HL-60 (cell line): Measurements from ENCODE around the gene PLEKHG5.

ENCODE experiments used
- DNase-seq, 2 experiments: peaks; one replicate each; pipeline ENCODE4 v3.0.0-alpha.2; 2010 to 2020; ENCODE audit warnings: low read depth in 1 of 2, low spot score in 1 of 2
- H3K27ac ChIP-seq: fragments of 250-450 bp; sonication (Bioruptor Pico); replicated peaks from 2 replicates; pipeline ENCODE4 v1.5.1; 2020; ENCODE audit warnings: mild to moderate bottlenecking, moderate library complexity
- H3K27me3 ChIP-seq: fragments of 250-450 bp; sonication (Bioruptor Pico); 2 replicates; pipeline ENCODE4 v1.5.1; 2021; ENCODE audit warnings: mild to moderate bottlenecking, moderate library complexity; ENCODE audit not compliant: insufficient read depth, poor library complexity, severe bottlenecking
- H3K4me3 ChIP-seq: replicated peaks from 2 replicates; pipeline ENCODE4 v1.5.1; 2011; ENCODE audit warnings: mild to moderate bottlenecking, control low read depth, low read length; ENCODE audit not compliant: insufficient read depth
- GABPA ChIP-seq: IDR thresholded peaks from 2 replicates; pipeline ENCODE4 v1.6.1; 2012; ENCODE audit warnings: low read depth
- POLR2AphosphoS5 ChIP-seq: IDR thresholded peaks from 2 replicates; pipeline ENCODE4 v1.6.1; 2012; ENCODE audit warnings: low read depth
- SPI1 ChIP-seq: IDR thresholded peaks from 2 replicates; pipeline ENCODE4 v1.6.1; 2012; ENCODE audit warnings: low read depth, mild to moderate bottlenecking, borderline replicate concordance
- TF ChIP-seq, protein P1 (sequence below): IDR thresholded peaks from one replicate; pipeline ENCODE4 v1.5.1; 2011; ENCODE audit warnings: low read length, control low read depth, inconsistent platforms; ENCODE audit not compliant: insufficient read depth
- TF ChIP-seq, protein P2 (sequence below): IDR thresholded peaks from 2 replicates; pipeline ENCODE4 v1.6.1; 2012; ENCODE audit warnings: low read depth; ENCODE audit not compliant: insufficient replicate concordance

Gene PLEKHG5

DNA sequence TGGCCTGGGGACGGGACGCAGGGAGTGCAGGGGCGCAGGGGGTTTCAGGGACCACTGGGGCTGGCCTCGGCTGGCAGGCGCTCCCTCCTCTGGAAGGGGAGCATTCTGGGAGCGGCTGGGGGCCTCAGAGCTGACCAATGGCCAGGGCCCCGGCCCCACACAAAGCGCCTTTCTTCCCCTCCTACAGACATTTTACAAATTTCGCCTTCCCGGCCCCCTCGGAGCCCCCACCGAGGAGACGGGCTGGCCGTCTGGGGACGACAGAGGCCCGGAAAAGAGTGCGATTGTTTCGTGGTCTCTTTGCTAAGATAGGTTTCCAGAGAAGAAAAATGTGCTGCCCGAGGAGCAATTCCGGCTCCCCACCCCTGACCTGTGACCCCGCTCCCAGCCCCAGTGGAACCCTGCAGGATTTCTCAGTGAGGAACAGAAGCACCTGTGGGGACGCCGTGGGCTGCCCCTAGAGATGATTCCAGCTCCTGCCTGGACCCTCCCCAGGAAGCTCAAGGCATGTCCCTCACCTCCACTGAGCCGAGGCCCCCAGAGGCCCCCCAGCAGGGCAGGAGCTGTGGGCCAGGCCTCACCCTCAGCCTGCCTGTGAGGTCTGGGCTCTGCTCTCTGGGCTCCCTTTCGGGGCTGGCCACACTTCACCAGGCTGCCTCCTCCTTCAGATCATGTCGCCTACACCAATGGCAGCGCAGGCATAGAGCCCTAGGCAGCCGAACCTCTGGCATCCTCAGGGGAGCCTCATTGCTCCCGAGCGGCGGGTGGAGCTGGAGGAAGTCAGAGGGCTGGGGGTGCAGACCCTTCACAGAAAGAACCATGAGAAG is 15.0 kb upstream of the PLEKHG5 start:
- Histone ChIP-seq H3K4me3 (no peak overlapping the region), H3K27ac (no peak overlapping the region), H3K27me3 (peaks cover 2% of the 10 kb centered on the region)
- no peak for DNase-seq
- TF ChIP-seq SPI1 (no peak), GABPA (no peak)
- TF ChIP-seq, protein P1, sequence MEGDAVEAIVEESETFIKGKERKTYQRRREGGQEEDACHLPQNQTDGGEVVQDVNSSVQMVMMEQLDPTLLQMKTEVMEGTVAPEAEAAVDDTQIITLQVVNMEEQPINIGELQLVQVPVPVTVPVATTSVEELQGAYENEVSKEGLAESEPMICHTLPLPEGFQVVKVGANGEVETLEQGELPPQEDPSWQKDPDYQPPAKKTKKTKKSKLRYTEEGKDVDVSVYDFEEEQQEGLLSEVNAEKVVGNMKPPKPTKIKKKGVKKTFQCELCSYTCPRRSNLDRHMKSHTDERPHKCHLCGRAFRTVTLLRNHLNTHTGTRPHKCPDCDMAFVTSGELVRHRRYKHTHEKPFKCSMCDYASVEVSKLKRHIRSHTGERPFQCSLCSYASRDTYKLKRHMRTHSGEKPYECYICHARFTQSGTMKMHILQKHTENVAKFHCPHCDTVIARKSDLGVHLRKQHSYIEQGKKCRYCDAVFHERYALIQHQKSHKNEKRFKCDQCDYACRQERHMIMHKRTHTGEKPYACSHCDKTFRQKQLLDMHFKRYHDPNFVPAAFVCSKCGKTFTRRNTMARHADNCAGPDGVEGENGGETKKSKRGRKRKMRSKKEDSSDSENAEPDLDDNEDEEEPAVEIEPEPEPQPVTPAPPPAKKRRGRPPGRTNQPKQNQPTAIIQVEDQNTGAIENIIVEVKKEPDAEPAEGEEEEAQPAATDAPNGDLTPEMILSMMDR = no peak
- TF ChIP-seq, protein P2, sequence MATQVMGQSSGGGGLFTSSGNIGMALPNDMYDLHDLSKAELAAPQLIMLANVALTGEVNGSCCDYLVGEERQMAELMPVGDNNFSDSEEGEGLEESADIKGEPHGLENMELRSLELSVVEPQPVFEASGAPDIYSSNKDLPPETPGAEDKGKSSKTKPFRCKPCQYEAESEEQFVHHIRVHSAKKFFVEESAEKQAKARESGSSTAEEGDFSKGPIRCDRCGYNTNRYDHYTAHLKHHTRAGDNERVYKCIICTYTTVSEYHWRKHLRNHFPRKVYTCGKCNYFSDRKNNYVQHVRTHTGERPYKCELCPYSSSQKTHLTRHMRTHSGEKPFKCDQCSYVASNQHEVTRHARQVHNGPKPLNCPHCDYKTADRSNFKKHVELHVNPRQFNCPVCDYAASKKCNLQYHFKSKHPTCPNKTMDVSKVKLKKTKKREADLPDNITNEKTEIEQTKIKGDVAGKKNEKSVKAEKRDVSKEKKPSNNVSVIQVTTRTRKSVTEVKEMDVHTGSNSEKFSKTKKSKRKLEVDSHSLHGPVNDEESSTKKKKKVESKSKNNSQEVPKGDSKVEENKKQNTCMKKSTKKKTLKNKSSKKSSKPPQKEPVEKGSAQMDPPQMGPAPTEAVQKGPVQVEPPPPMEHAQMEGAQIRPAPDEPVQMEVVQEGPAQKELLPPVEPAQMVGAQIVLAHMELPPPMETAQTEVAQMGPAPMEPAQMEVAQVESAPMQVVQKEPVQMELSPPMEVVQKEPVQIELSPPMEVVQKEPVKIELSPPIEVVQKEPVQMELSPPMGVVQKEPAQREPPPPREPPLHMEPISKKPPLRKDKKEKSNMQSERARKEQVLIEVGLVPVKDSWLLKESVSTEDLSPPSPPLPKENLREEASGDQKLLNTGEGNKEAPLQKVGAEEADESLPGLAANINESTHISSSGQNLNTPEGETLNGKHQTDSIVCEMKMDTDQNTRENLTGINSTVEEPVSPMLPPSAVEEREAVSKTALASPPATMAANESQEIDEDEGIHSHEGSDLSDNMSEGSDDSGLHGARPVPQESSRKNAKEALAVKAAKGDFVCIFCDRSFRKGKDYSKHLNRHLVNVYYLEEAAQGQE = no peak

- H3K4me3 ChIP-seq = no peak overlapping the region
- TF ChIP-seq GABPA (no peak), SPI1 (no peak), POLR2AphosphoS5 (no peak)
- TF ChIP-seq, protein P1 = no peak
- TF ChIP-seq, protein P2 = no peak
- H3K27ac ChIP-seq = no peak overlapping the region
- peaks cover 8% of the 10 kb centered on the region for H3K27me3 ChIP-seq
- DNase-seq = no peak
Observed at GRCh38 chr1:6505367-6506209, 14.1 kb upstream of the PLEKHG5 start.

- H3K27ac ChIP-seq = no peak overlapping the region
- TF ChIP-seq, protein P1 = no peak
- TF ChIP-seq, protein P2 = no peak
- TF ChIP-seq GABPA (no peak), SPI1 (no peak), POLR2AphosphoS5 (no peak)
- H3K27me3 ChIP-seq = peaks cover 5% of the 10 kb centered on the region
Observed at GRCh38 chr1:6504887-6505286, 13.4 kb upstream of the PLEKHG5 start.

More at GRCh38 chr1:6504887-6505286, 13.4 kb upstream of the PLEKHG5 start:
- no peak overlapping the region for H3K4me3 ChIP-seq
- no peak for DNase-seq
